ENCODE measurements around the gene ADGRF4.
"Not testable (repeated sequence)": the region's sequence is repeated elsewhere in the genome, so short reads cannot be mapped to it uniquely, and the experiment has no call there.

The ADGRF4 gene

GRCh38 chr6:47734831-47735481, 36.6 kb downstream of the ADGRF4 start:
- no peak overlapping the region for H3K4me3 Mint-ChIP-seq
- H3K9me3 Mint-ChIP-seq = no peaks in the 10 kb centered on the region
- H3K27ac Mint-ChIP-seq = no peak overlapping the region
- no peak for DNase-seq
- H3K27me3 Mint-ChIP-seq = peaks cover 6% of the 10 kb centered on the region
- CTCF ChIA-PET = interaction anchor here (0.5 to 3.6 kb wide), 7 partner anchors 7 to 323 kb away, joined by 3 to 47 read pairs (median 5); no protein-coding TSS in a partner anchor
- H3K36me3 Mint-ChIP-seq = no peaks in the 10 kb centered on the region
- H3K4me1 Mint-ChIP-seq = no peaks in the 10 kb centered on the region

GRCh38 chr6:47736083-47736700, 37.8 kb downstream of the ADGRF4 start:
- Mint-ChIP-seq H3K36me3 (no peaks in the 10 kb centered on the region), H3K27ac (no peak overlapping the region), H3K4me1 (no peaks in the 10 kb centered on the region), H3K27me3 (peaks cover 6% of the 10 kb centered on the region), H3K4me3 (no peak overlapping the region), H3K9me3 (no peaks in the 10 kb centered on the region)
- CTCF ChIA-PET = no interaction called here
- DNase-seq = no peak

GRCh38 chr6:47737406-47737805, 39.0 kb downstream of the ADGRF4 start:
- Mint-ChIP-seq H3K27me3 (peaks cover 6% of the 10 kb centered on the region), H3K9me3 (no peaks in the 10 kb centered on the region), H3K4me3 (no peak overlapping the region), H3K36me3 (no peaks in the 10 kb centered on the region), H3K4me1 (no peaks in the 10 kb centered on the region), H3K27ac (no peak overlapping the region)
- CTCF ChIA-PET = interaction anchor here (0.6 kb wide), 1 partner anchor 106 kb away, joined by 3 read pairs; no protein-coding TSS in a partner anchor
- no peak for DNase-seq

- no peak overlapping the region for H3K4me3 Mint-ChIP-seq
- no peak overlapping the region for H3K27ac Mint-ChIP-seq
Measured at GRCh38 chr6:47740714-47741113, 42.3 kb downstream of the ADGRF4 start.

GRCh38 chr6:47741807-47742206, 43.4 kb downstream of the ADGRF4 start:
- H3K36me3 Mint-ChIP-seq = no peaks in the 10 kb centered on the region
- no peaks in the 10 kb centered on the region for H3K27me3 Mint-ChIP-seq
- no peak overlapping the region for H3K4me3 Mint-ChIP-seq
- H3K4me1 Mint-ChIP-seq = no peaks in the 10 kb centered on the region
- peaks cover 2% of the 10 kb centered on the region for H3K9me3 Mint-ChIP-seq
- no peak overlapping the region for H3K27ac Mint-ChIP-seq
- CTCF ChIA-PET = interaction anchor here (0.6 to 1.5 kb wide), 4 partner anchors 7 to 110 kb away, joined by 3 to 4 read pairs (median 3); no protein-coding TSS in a partner anchor
- DNase-seq = no peak

More at GRCh38 chr6:47740714-47741113, 42.3 kb downstream of the ADGRF4 start:
- Mint-ChIP-seq H3K9me3 (peaks cover 2% of the 10 kb centered on the region), H3K4me1 (no peaks in the 10 kb centered on the region), H3K36me3 (no peaks in the 10 kb centered on the region), H3K27me3 (no peaks in the 10 kb centered on the region)
- DNase-seq = no peak
- CTCF ChIA-PET = interaction anchor here (1.5 kb wide), 1 partner anchor 109 kb away, joined by 3 read pairs; no protein-coding TSS in a partner anchor

- Mint-ChIP-seq H3K9me3 (peaks cover 2% of the 10 kb centered on the region), H3K36me3 (no peaks in the 10 kb centered on the region), H3K27me3 (no peaks in the 10 kb centered on the region), H3K4me3 (no peak overlapping the region), H3K27ac (no peak overlapping the region), H3K4me1 (no peaks in the 10 kb centered on the region)
- no peak for DNase-seq
- CTCF ChIA-PET = no interaction called here
Measured at GRCh38 chr6:47743744-47744143, 45.4 kb downstream of the ADGRF4 start.

GRCh38 chr6:47745269-47745668, 46.9 kb downstream of the ADGRF4 start:
- H3K4me3 Mint-ChIP-seq, H3K9me3 Mint-ChIP-seq, H3K27me3 Mint-ChIP-seq, H3K27ac Mint-ChIP-seq, H3K4me1 Mint-ChIP-seq, CTCF ChIA-PET, H3K36me3 Mint-ChIP-seq, DNase-seq: not testable (repeated sequence)

- Mint-ChIP-seq H3K9me3 (peaks cover 2% of the 10 kb centered on the region), H3K36me3 (no peaks in the 10 kb centered on the region), H3K27me3 (peaks cover 5% of the 10 kb centered on the region), H3K4me3 (no peak overlapping the region), H3K27ac (no peak overlapping the region), H3K4me1 (no peaks in the 10 kb centered on the region)
- CTCF ChIA-PET = interaction anchor here (1.8 kb wide), 1 partner anchor 119 kb away, joined by 4 read pairs; no protein-coding TSS in a partner anchor
- DNase-seq = no peak
Measured at GRCh38 chr6:47749757-47750156, 51.4 kb downstream of the ADGRF4 start.

- DNase-seq = no peak
- CTCF ChIA-PET = interaction anchor here (1.0 kb wide), 1 partner anchor 28 kb away, joined by 5 read pairs; no protein-coding TSS in a partner anchor
- H3K27me3 Mint-ChIP-seq = peaks cover 5% of the 10 kb centered on the region
- H3K27ac Mint-ChIP-seq = no peak overlapping the region
- H3K4me3 Mint-ChIP-seq = no peak overlapping the region
- H3K9me3 Mint-ChIP-seq = no peaks in the 10 kb centered on the region
- H3K4me1 Mint-ChIP-seq = no peaks in the 10 kb centered on the region
- H3K36me3 Mint-ChIP-seq = no peaks in the 10 kb centered on the region
Measured at GRCh38 chr6:47752801-47753200, 54.4 kb downstream of the ADGRF4 start.

GRCh38 chr6:47759364-47759763, 61.0 kb downstream of the ADGRF4 start:
- no peak for DNase-seq
- Mint-ChIP-seq H3K4me3 (no peak overlapping the region), H3K4me1 (no peaks in the 10 kb centered on the region), H3K9me3 (no peaks in the 10 kb centered on the region), H3K27ac (no peak overlapping the region), H3K36me3 (no peaks in the 10 kb centered on the region), H3K27me3 (peaks cover 4% of the 10 kb centered on the region)
- CTCF ChIA-PET = no interaction called here

- CTCF ChIA-PET = no interaction called here
- Mint-ChIP-seq H3K4me3 (no peak overlapping the region), H3K4me1 (no peaks in the 10 kb centered on the region)
Measured at GRCh38 chr6:47762502-47762901, 64.1 kb downstream of the ADGRF4 start.

GRCh38 chr6:47766445-47766844, 68.1 kb downstream of the ADGRF4 start:
- Mint-ChIP-seq H3K36me3 (no peaks in the 10 kb centered on the region), H3K4me3 (no peak overlapping the region), H3K9me3 (no peaks in the 10 kb centered on the region), H3K27ac (no peak overlapping the region), H3K4me1 (no peaks in the 10 kb centered on the region), H3K27me3 (peaks cover 3% of the 10 kb centered on the region)
- CTCF ChIA-PET = no interaction called here
- no peak for DNase-seq

More at GRCh38 chr6:47762502-47762901, 64.1 kb downstream of the ADGRF4 start:
- Mint-ChIP-seq H3K9me3 (no peaks in the 10 kb centered on the region), H3K27me3 (peaks cover 4% of the 10 kb centered on the region), H3K27ac (no peak overlapping the region), H3K36me3 (no peaks in the 10 kb centered on the region)
- DNase-seq = no peak

- no peak overlapping the region for H3K27ac Mint-ChIP-seq
- DNase-seq = no peak
- no peaks in the 10 kb centered on the region for H3K27me3 Mint-ChIP-seq
- no peaks in the 10 kb centered on the region for H3K36me3 Mint-ChIP-seq
- CTCF ChIA-PET = no interaction called here
- no peaks in the 10 kb centered on the region for H3K9me3 Mint-ChIP-seq
- H3K4me1 Mint-ChIP-seq = no peaks in the 10 kb centered on the region
- no peak overlapping the region for H3K4me3 Mint-ChIP-seq
Measured at GRCh38 chr6:47767102-47767501, 68.7 kb downstream of the ADGRF4 start.

- Mint-ChIP-seq H3K9me3 (no peaks in the 10 kb centered on the region), H3K4me3 (no peak overlapping the region), H3K36me3 (no peaks in the 10 kb centered on the region), H3K4me1 (no peaks in the 10 kb centered on the region), H3K27ac (no peak overlapping the region), H3K27me3 (no peaks in the 10 kb centered on the region)
- CTCF ChIA-PET = no interaction called here
- no peak for DNase-seq
Measured at GRCh38 chr6:47769982-47770381, 71.6 kb downstream of the ADGRF4 start.

All from activated naive CD4-positive, alpha-beta T cell treated with anti-CD3 and anti-CD28 coated beads, Interleukin-2, amount 10 ng/mL, durations not matched to agents 7 days and 5 days (primary cell).